ENCODE results near the gene MT1G. TPM values are rescaled to one million over a fixed set of nuclear protein-coding genes. Genes with fewer than 3 reads are reported as not detected.
"Not testable (repeated sequence)": the region's sequence is repeated elsewhere in the genome, so short reads cannot be mapped to it uniquely, and the experiment has no call there.

Gene MT1G
- total RNA-seq, 2 donors from 2014 or later, result 3.6 to 5.1 TPM

GRCh38 chr16:56670620-56670934, 2.7 kb upstream of the MT1G start:
- no peak for ATAC-seq
- intact Hi-C loops (cut with DNase I), result no loop called here

GRCh38 chr16:56669840-56670619, 2.2 kb upstream of the MT1G start:
- DNase-seq (no peak), ATAC-seq (no peak)
- intact Hi-C loops (cut with DNase I), result no loop called here

More at GRCh38 chr16:56670620-56670934, 2.7 kb upstream of the MT1G start:
- no peak for DNase-seq

GRCh38 chr16:56669005-56669839, 1.4 kb upstream of the MT1G start, which contains the start of gene MT1H:
TSS of gene MT1H (plus strand) at chr16:56669814. CDS start at chr16:56669885, 71 bp downstream.
- ATAC-seq, result peak in 1 of 2 donors; percentile 35
- intact Hi-C loops (cut with DNase I), result no loop called here
- DNase-seq, result no peak

GRCh38 chr16:56665286-56666261, 2.3 kb downstream of the MT1G start:
- ATAC-seq; DNase-seq; intact Hi-C loops (cut with DNase I): not testable (repeated sequence)

- DNase-seq (no peak), ATAC-seq (no peak)
- intact Hi-C loops (cut with DNase I), result no loop called here
Observed at GRCh38 chr16:56664506-56664905, 3.4 kb downstream of the MT1G start.

- intact Hi-C loops (cut with DNase I), result no loop called here
Observed at GRCh38 chr16:56662357-56663354, 5.2 kb downstream of the MT1G start.

GRCh38 chr16:56658327-56658875, 9.5 kb downstream of the MT1G start:
- intact Hi-C loops (cut with DNase I), result no loop called here
- DNase-seq, result no peak
- no peak for ATAC-seq

More at GRCh38 chr16:56662357-56663354, 5.2 kb downstream of the MT1G start:
- no peak for DNase-seq
- ATAC-seq, result no peak

GRCh38 chr16:56657555-56658326, 10.1 kb downstream of the MT1G start, which contains the start of gene MT1F:
TSS of gene MT1F (plus strand) at chr16:56657959. CDS start at chr16:56658059, 100 bp downstream.
- ATAC-seq (peak; percentile 90 to 96), DNase-seq (peak; percentile 78)
- intact Hi-C loops (cut with DNase I), result loop anchor here in 1 of 2 donors (2.0 kb wide), 1 partner anchor 19 kb away; the partner anchor contains the start of gene MT1A

- ATAC-seq (no peak), DNase-seq (no peak)
- intact Hi-C loops (cut with DNase I), result no loop called here
Observed at GRCh38 chr16:56653218-56653617, 14.6 kb downstream of the MT1G start.

GRCh38 chr16:56652600-56652999, 15.3 kb downstream of the MT1G start:
- intact Hi-C loops (cut with DNase I), result no loop called here
- ATAC-seq (peak in 1 of 2 donors; percentile 61), DNase-seq (no peak)

GRCh38 chr16:56651586-56651985, 16.3 kb downstream of the MT1G start, which contains the start of gene MT1B:
TSS of gene MT1B (plus strand) at chr16:56651886. CDS start at chr16:56651954, 68 bp downstream.
- intact Hi-C loops (cut with DNase I), result no loop called here
- ATAC-seq (no peak), DNase-seq (no peak)

- intact Hi-C loops (cut with DNase I), result no loop called here
- DNase-seq, result no peak
- ATAC-seq, result no peak
Observed at GRCh38 chr16:56649820-56650219, 18.0 kb downstream of the MT1G start.

GRCh38 chr16:56649271-56649670, 18.6 kb downstream of the MT1G start:
- DNase-seq (no peak), ATAC-seq (no peak)
- intact Hi-C loops (cut with DNase I), result no loop called here

GRCh38 chr16:56647641-56648431, 20.0 kb downstream of the MT1G start:
- DNase-seq, result no peak
- no peak for ATAC-seq
- intact Hi-C loops (cut with DNase I), result no loop called here

- no peak for ATAC-seq
- intact Hi-C loops (cut with DNase I), result no loop called here
- no peak for DNase-seq
Observed at GRCh38 chr16:56645838-56646237, 22.0 kb downstream of the MT1G start.

- ATAC-seq, result no peak
- no peak for DNase-seq
- intact Hi-C loops (cut with DNase I), result no loop called here
Observed at GRCh38 chr16:56645311-56645710, 22.6 kb downstream of the MT1G start.
